A673 (cell line): ENCODE data around the gene DENND1A. TPM values are rescaled to one million over a fixed set of nuclear protein-coding genes. Genes with fewer than 3 reads are reported as not detected.
A peak's percentile ranks its signal among the peaks of the same experiment; 100 is the strongest.

ENCODE experiments used
- BruUV-seq: library from RNA; stranded (reverse); fragments of 400-500 nt; replicated peaks from 2 replicates; lab custom pipeline; 2021; lab: Mats Ljungman, UMichigan
- CTCF ChIA-PET: fragments of 300-600 bp; sonication (Branson Sonifier 250); formaldehyde crosslinking; loops from one replicate; lab custom pipeline; 2022; ENCODE audit warnings: antibody characterized with exemption; lab: Charles Lee
- POLR2A ChIA-PET: fragments of 300-600 bp; sonication (Branson Sonifier 250); formaldehyde crosslinking; loops from one replicate; lab custom pipeline; 2022; ENCODE audit warnings: antibody characterized with exemption; ENCODE audit not compliant: low non-redundant PET; lab: Charles Lee
- DNase-seq: peaks from one replicate; pipeline ENCODE4 v3.0.0-alpha.2; 2015; ENCODE audit warnings: low spot score
- H3K27ac ChIP-seq: fragments of 200-600 bp; sonication (generic); 2 replicates; pipeline ENCODE4 v1.5.1; 2016; ENCODE audit warnings: mixed run types, low read depth, mild to moderate bottlenecking, mixed read lengths, antibody characterized with exemption, low read length; ENCODE audit not compliant: poor library complexity, severe bottlenecking
- H3K27me3 ChIP-seq: fragments of 200-600 bp; sonication (generic); replicated peaks from 2 replicates; pipeline ENCODE4 v1.6.1; 2017; ENCODE audit warnings: mixed run types, low read depth, mild to moderate bottlenecking, mixed read lengths, antibody characterized with exemption, low read length; ENCODE audit not compliant: insufficient read depth, poor library complexity
- H3K36me3 ChIP-seq: fragments of 200-600 bp; sonication (generic); 2 replicates; pipeline ENCODE4 v1.6.1; 2016; ENCODE audit warnings: mixed run types, mild to moderate bottlenecking, mixed read lengths, antibody characterized with exemption, low read length; ENCODE audit not compliant: insufficient read depth, poor library complexity, severe bottlenecking
- H3K4me1 ChIP-seq: fragments of 200-600 bp; sonication (generic); 2 replicates; pipeline ENCODE4 v1.6.1; 2017; ENCODE audit warnings: mixed run types, mild to moderate bottlenecking, mixed read lengths, antibody characterized with exemption, low read length; ENCODE audit not compliant: insufficient read depth, poor library complexity, severe bottlenecking
- H3K4me3 ChIP-seq: fragments of 200-600 bp; sonication (generic); 2 replicates; pipeline ENCODE4 v1.5.1; 2016; ENCODE audit warnings: low read depth, mixed run types, mild to moderate bottlenecking, mixed read lengths, low read length; ENCODE audit not compliant: poor library complexity, severe bottlenecking
- H3K9me3 ChIP-seq: fragments of 200-600 bp; sonication (generic); 2 replicates; pipeline ENCODE4 v1.6.1; 2016; ENCODE audit warnings: mixed run types, low read depth, mild to moderate bottlenecking, mixed read lengths, antibody characterized with exemption, low read length; ENCODE audit not compliant: poor library complexity, severe bottlenecking
- EZH2 ChIP-seq: fragments of 200-600 bp; sonication (generic); IDR thresholded peaks from 2 replicates; pipeline ENCODE4 v1.6.1; 2017; ENCODE audit warnings: borderline replicate concordance, low read depth, mild to moderate bottlenecking, mixed read lengths, antibody characterized with exemption, low read length; ENCODE audit not compliant: poor library complexity, severe bottlenecking
- intact Hi-C: fragments of 100-400 bp; cut with micrococcal nuclease; formaldehyde crosslinking; loops from one replicate; pipeline ENCODE4 v1.10.0; 2022; ENCODE audit not compliant: unreplicated experiment
- total RNA-seq: library from RNA; stranded (reverse); gene quantifications from 2 replicates; pipeline ENCODE4 v1.2.3, GENCODE V29; 2021
- TF ChIP-seq, protein P1 (sequence below): fragments of 300-800, 200-600 bp; sonication (generic); conservative IDR thresholded peaks from 2 replicates; pipeline ENCODE4 v1.5.1; 2017; ENCODE audit warnings: low read depth, mild to moderate bottlenecking, antibody characterized with exemption, low read length, moderate library complexity, mixed read lengths

DENND1A gene
- total RNA-seq, 1 experiment from 2014 or later, result 12.0 TPM

- no TSS peak for BruUV-seq
- Histone ChIP-seq H3K27ac (peak overlapping the region; percentile 57), H3K9me3 (no peaks in the 10 kb centered on the region), H3K4me3 (no peak overlapping the region), H3K4me1 (peaks cover 72% of the 10 kb centered on the region), H3K36me3 (no peaks in the 10 kb centered on the region), H3K27me3 (no peaks in the 10 kb centered on the region)
- intact Hi-C loops, result no loop called here
- TF ChIP-seq, protein P1, sequence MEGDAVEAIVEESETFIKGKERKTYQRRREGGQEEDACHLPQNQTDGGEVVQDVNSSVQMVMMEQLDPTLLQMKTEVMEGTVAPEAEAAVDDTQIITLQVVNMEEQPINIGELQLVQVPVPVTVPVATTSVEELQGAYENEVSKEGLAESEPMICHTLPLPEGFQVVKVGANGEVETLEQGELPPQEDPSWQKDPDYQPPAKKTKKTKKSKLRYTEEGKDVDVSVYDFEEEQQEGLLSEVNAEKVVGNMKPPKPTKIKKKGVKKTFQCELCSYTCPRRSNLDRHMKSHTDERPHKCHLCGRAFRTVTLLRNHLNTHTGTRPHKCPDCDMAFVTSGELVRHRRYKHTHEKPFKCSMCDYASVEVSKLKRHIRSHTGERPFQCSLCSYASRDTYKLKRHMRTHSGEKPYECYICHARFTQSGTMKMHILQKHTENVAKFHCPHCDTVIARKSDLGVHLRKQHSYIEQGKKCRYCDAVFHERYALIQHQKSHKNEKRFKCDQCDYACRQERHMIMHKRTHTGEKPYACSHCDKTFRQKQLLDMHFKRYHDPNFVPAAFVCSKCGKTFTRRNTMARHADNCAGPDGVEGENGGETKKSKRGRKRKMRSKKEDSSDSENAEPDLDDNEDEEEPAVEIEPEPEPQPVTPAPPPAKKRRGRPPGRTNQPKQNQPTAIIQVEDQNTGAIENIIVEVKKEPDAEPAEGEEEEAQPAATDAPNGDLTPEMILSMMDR, result no peak
- TF ChIP-seq EZH2, result no peak
- DNase-seq, result no peak
- ChIA-PET POLR2A (no interaction called here), CTCF (interaction anchor here (0.5 to 0.7 kb wide), 3 partner anchors 55 to 353 kb away, joined by 3 to 5 read pairs (median 3); no protein-coding TSS in a partner anchor)
Measured at GRCh38 chr9:123344192-123344949, 585.6 kb downstream of the DENND1A start.

DNA sequence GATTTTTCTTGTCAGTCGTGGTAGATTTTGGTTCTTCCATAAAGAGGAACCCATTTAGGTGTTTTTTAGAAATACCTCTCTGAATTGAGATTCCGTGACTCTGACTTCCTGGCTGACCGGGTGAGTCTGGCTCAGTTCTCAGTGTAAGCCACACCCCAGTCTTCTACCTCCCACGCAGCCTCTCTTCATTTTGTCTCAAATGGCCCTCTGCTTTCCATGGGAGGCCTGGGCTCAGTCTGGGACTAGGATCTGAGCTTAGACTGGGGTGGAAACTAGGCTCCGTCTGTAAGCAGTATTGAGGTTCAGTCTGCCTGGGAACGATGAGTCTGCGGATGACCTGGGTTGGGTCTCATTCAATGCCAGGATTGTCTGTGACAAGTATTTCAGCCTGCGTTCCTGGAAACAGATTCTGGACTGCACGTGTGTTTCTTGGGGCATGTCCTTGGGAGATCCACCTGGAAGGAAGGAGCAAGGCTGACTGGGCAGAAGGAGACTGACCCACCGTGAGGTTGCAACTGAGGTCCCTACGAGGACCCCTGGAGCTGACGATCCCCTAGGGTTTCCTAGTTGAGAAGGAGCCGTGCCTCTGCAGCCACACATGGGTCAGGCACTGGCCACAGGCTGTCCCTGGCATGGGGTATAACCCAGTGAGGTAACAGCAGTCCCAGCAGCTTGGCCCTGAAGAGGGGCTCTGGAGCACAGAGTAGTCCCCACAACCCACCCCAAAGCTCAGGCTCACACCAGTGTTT is 586.3 kb downstream of the DENND1A start:
- POLR2A ChIA-PET, result no interaction called here
- DNase-seq, result no peak
- CTCF ChIA-PET, result no interaction called here
- Histone ChIP-seq H3K9me3 (no peaks in the 10 kb centered on the region), H3K27ac (peak overlapping the region; percentile 57), H3K4me3 (no peak overlapping the region), H3K27me3 (no peaks in the 10 kb centered on the region), H3K4me1 (peaks cover 72% of the 10 kb centered on the region), H3K36me3 (no peaks in the 10 kb centered on the region)
- BruUV-seq, result no TSS peak
- intact Hi-C loops, result no loop called here
- TF ChIP-seq EZH2, result no peak
- TF ChIP-seq, protein P1, result no peak

- intact Hi-C loops, result no loop called here
- no TSS peak for BruUV-seq
- TF ChIP-seq, protein P1, result no peak
- no peak for TF ChIP-seq EZH2
- Histone ChIP-seq H3K27me3 (no peaks in the 10 kb centered on the region), H3K9me3 (no peaks in the 10 kb centered on the region), H3K4me1 (peaks cover 61% of the 10 kb centered on the region), H3K27ac (peak overlapping the region; percentile 48), H3K4me3 (no peak overlapping the region), H3K36me3 (no peaks in the 10 kb centered on the region)
- ChIA-PET CTCF (no interaction called here), POLR2A (interaction anchor here (0.6 kb wide), 1 partner anchor 196 kb away, joined by 3 read pairs; no protein-coding TSS in a partner anchor)
- DNase-seq, result no peak
Measured at GRCh38 chr9:123342247-123342646, 587.7 kb downstream of the DENND1A start.
